ENCODE data around the gene EPHA10.

GRCh38 chr1:37726751-37727585, 38.0 kb downstream of the EPHA10 start:
- no peak for TF ChIP-seq CTCF (IDR thresholded peaks at IDR 0.05)
- no peak for TF ChIP-seq POLR2A (IDR thresholded peaks at IDR 0.05)

All from esophagus squamous epithelium (tissue), 4 donors.